Stimulated activated naive B cell treated with anti-CD40 and anti-IgM and Interleukin-4, amounts not matched to agents 10 μg/mL and 1 μg/mL and 100 μg/mL, for 72 hours (primary cell): Measurements from ENCODE around the gene SLC35B4.

Source experiments
- ATAC-seq, 2 donors: fragments of 150-1000 bp; cut with Tn5 transposase; replicated peaks; 2 replicates each; pipeline ENCODE4 v1.10.0; 2021; ENCODE audit warnings: moderate library complexity in 1 of 2
- DNase-seq: peaks from one replicate; pipeline ENCODE4 v3.0.0; 2021
- H3K27ac Mint-ChIP-seq: one replicate; pipeline ENCODE4 v1.8.0; 2022; ENCODE audit warnings: mild to moderate bottlenecking, mixed read lengths
- H3K27me3 Mint-ChIP-seq, 2 donors: one replicate each; pipeline ENCODE4 v1.8.0; 2022; ENCODE audit warnings: mixed read lengths in 2 of 2
- H3K36me3 Mint-ChIP-seq, 2 donors: one replicate each; pipeline ENCODE4 v1.8.0; 2022; ENCODE audit warnings: mixed read lengths in 2 of 2, mild to moderate bottlenecking in 1 of 2
- H3K4me1 Mint-ChIP-seq, 2 donors: one replicate each; pipeline ENCODE4 v1.8.0; 2022; ENCODE audit warnings: mixed read lengths in 2 of 2, mild to moderate bottlenecking in 1 of 2
- H3K4me3 Mint-ChIP-seq, 2 donors: one replicate each; pipeline ENCODE4 v1.8.0; 2022; ENCODE audit warnings: mild to moderate bottlenecking in 2 of 2, mixed read lengths in 2 of 2, moderate library complexity in 1 of 2
- H3K9me3 Mint-ChIP-seq, 2 donors: one replicate each; pipeline ENCODE4 v1.8.0; 2022; ENCODE audit warnings: mixed read lengths in 2 of 2, mild to moderate bottlenecking in 1 of 2

Gene SLC35B4

GRCh38 chr7:134255814-134256213, 60.9 kb downstream of the SLC35B4 start:
- H3K27ac Mint-ChIP-seq, result no peak overlapping the region
- H3K9me3 Mint-ChIP-seq, result peaks cover 0 to 2% of the 10 kb centered on the region in 2 donors
- H3K4me1 Mint-ChIP-seq, result no peaks in the 10 kb centered on the region
- no peak overlapping the region for H3K4me3 Mint-ChIP-seq
- DNase-seq (no peak), ATAC-seq (no peak)
- H3K36me3 Mint-ChIP-seq, result no peaks in the 10 kb centered on the region
- H3K27me3 Mint-ChIP-seq, result peaks cover 0 to 4% of the 10 kb centered on the region in 2 donors

GRCh38 chr7:134254311-134254710, 62.4 kb downstream of the SLC35B4 start:
- no peak overlapping the region for H3K27ac Mint-ChIP-seq
- H3K4me1 Mint-ChIP-seq, result no peaks in the 10 kb centered on the region
- H3K36me3 Mint-ChIP-seq, result no peaks in the 10 kb centered on the region
- ATAC-seq (no peak), DNase-seq (no peak)
- no peak overlapping the region for H3K4me3 Mint-ChIP-seq
- H3K9me3 Mint-ChIP-seq, result peaks cover 0 to 2% of the 10 kb centered on the region in 2 donors
- peaks cover 0 to 10% of the 10 kb centered on the region in 2 donors for H3K27me3 Mint-ChIP-seq

DNA sequence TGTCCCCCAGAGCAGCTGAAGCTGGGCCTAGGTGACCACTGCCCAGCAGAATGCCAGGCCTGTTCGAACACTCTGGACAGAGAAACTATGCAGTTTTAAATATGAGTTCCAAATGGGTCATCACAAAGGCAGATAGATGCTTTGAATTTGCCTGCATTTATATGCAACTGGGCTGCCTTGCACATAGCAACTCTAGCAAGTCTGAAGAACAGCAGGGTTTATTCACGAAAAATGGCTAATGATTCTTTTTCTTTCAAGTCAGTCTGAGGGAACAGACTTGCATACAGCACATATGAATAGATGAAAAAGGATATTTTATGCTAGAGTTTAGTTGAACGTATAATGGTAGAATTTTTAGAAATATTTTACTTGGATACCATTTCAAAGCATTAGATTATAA, 68.5 kb downstream of the SLC35B4 start:
- Mint-ChIP-seq H3K36me3 (no peaks in the 10 kb centered on the region), H3K9me3 (peaks cover 0 to 1% of the 10 kb centered on the region in 2 donors), H3K27ac (no peak overlapping the region), H3K4me3 (no peak overlapping the region), H3K4me1 (no peaks in the 10 kb centered on the region), H3K27me3 (peaks cover 0 to 14% of the 10 kb centered on the region in 2 donors)
- no peak for DNase-seq
- no peak for ATAC-seq

GRCh38 chr7:134246761-134247160, 70.0 kb downstream of the SLC35B4 start:
- no peak overlapping the region for H3K27ac Mint-ChIP-seq
- H3K4me3 Mint-ChIP-seq, result no peak overlapping the region
- ATAC-seq (no peak), DNase-seq (no peak)
- H3K27me3 Mint-ChIP-seq, result peaks cover 0 to 14% of the 10 kb centered on the region in 2 donors
- H3K4me1 Mint-ChIP-seq, result no peaks in the 10 kb centered on the region
- no peaks in the 10 kb centered on the region for H3K36me3 Mint-ChIP-seq
- peaks cover 0 to 6% of the 10 kb centered on the region in 2 donors for H3K9me3 Mint-ChIP-seq

DNA sequence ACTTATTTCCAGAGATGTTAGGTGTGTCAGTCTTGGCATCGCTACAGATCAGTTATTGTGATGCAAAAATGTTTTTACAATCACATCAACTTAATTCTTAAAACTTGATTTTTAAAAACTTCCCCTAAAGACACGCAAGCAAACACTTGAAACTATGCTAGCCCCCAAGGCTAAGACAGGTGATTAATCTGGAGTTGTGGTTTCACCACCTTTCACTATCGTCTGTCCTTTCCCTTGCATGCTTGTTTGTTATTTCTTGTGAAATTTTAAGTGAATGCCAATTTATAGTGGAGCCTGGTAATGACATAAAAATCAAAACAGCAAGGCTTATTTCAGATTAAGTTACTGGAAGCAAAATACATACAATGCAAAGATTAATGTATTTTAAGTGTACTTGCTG, 70.4 kb downstream of the SLC35B4 start:
- Mint-ChIP-seq H3K36me3 (no peaks in the 10 kb centered on the region), H3K4me1 (no peaks in the 10 kb centered on the region), H3K27me3 (peaks cover 2 to 14% of the 10 kb centered on the region in 2 donors), H3K27ac (no peak overlapping the region), H3K4me3 (no peak overlapping the region), H3K9me3 (peaks cover 0 to 6% of the 10 kb centered on the region in 2 donors)
- DNase-seq, result no peak
- ATAC-seq, result no peak

- Mint-ChIP-seq H3K36me3 (no peaks in the 10 kb centered on the region), H3K27ac (no peak overlapping the region), H3K4me1 (no peaks in the 10 kb centered on the region), H3K4me3 (no peak overlapping the region), H3K27me3 (peaks cover 13 to 14% of the 10 kb centered on the region in 2 donors), H3K9me3 (peaks cover 4 to 10% of the 10 kb centered on the region in 2 donors)
- DNase-seq (no peak), ATAC-seq (no peak)
These were observed 71.5 kb downstream of the SLC35B4 start for GRCh38 chr7:134245253-134245652.
